ENCODE data around the gene ATG2A. TPM values are rescaled to one million over a fixed set of nuclear protein-coding genes. Genes with fewer than 3 reads are reported as not detected.

The ATG2A gene
- total and polyA plus RNA-seq, 2 donors from 2014 or later, result 16.8 to 26.9 TPM

GRCh38 chr11:64867748-64868462 is 49.1 kb downstream of the ATG2A start:
- intact Hi-C loops (cut with DNase I), result no loop called here
- peaks cover 0 to 55% (median 45%) of the 10 kb centered on the region in 3 donors for H3K4me1 ChIP-seq (ENCODE audit: control insufficient read depth in 2 of 3, insufficient read depth in 2 of 3, low read depth in 1 of 3, low read length in 3 of 3)
- H3K27me3 ChIP-seq (ENCODE audit: control insufficient read depth, insufficient read depth, low read length), result no peaks in the 10 kb centered on the region
- no peak overlapping the region for H3K27ac ChIP-seq (ENCODE audit: low read depth in 2 of 2, low read length in 2 of 2)
- no peak overlapping the region for H3K9ac ChIP-seq (ENCODE audit: low read length in 3 of 3)
- FAIRE-seq (no peak), DNase-seq (no peak)
- H3K9me3 ChIP-seq (ENCODE audit: control insufficient read depth in 2 of 3, insufficient read depth in 1 of 3, low read length in 3 of 3), result no peaks in the 10 kb centered on the region
- peaks cover 0 to 5% (median 2%) of the 10 kb centered on the region in 3 donors for H3K36me3 ChIP-seq (ENCODE audit: control insufficient read depth in 2 of 3, insufficient read depth in 3 of 3, low read length in 3 of 3)
- no peak for TF ChIP-seq CTCF (IDR thresholded peaks at IDR 0.05; ENCODE audit: borderline replicate concordance, extremely low read depth, insufficient read depth)
- no peak overlapping the region for H3K4me3 ChIP-seq (ENCODE audit: low read length in 3 of 3)

GRCh38 chr11:64866173-64866491 is 50.9 kb downstream of the ATG2A start:
- FAIRE-seq, result no peak
- Histone ChIP-seq H3K4me3 (ENCODE audit: low read length in 3 of 3) (no peak overlapping the region), H3K9ac (ENCODE audit: low read length in 3 of 3) (no peak overlapping the region), H3K9me3 (ENCODE audit: control insufficient read depth in 2 of 3, insufficient read depth in 1 of 3, low read length in 3 of 3) (no peaks in the 10 kb centered on the region), H3K27ac (ENCODE audit: low read depth in 2 of 2, low read length in 2 of 2) (peak overlapping the region in 1 of 2 donors; percentile 34), H3K27me3 (ENCODE audit: control insufficient read depth, insufficient read depth, low read length) (no peaks in the 10 kb centered on the region), H3K4me1 (ENCODE audit: control insufficient read depth in 2 of 3, insufficient read depth in 2 of 3, low read depth in 1 of 3, low read length in 3 of 3) (peaks cover 0 to 55% (median 33%) of the 10 kb centered on the region in 3 donors), H3K36me3 (ENCODE audit: control insufficient read depth in 2 of 3, insufficient read depth in 3 of 3, low read length in 3 of 3) (no peaks in the 10 kb centered on the region)
- intact Hi-C loops (cut with DNase I), result no loop called here
- no peak for DNase-seq
- TF ChIP-seq CTCF (IDR thresholded peaks at IDR 0.05; ENCODE audit: borderline replicate concordance, extremely low read depth, insufficient read depth), result no peak

- Histone ChIP-seq H3K4me3 (ENCODE audit: low read length in 3 of 3) (no peak overlapping the region), H3K27ac (ENCODE audit: low read depth in 2 of 2, low read length in 2 of 2) (peak overlapping the region; percentile 68 to 78), H3K9ac (ENCODE audit: low read length in 3 of 3) (peak overlapping the region in 1 of 3 donors; percentile 15), H3K4me1 (ENCODE audit: control insufficient read depth in 2 of 3, insufficient read depth in 2 of 3, low read depth in 1 of 3, low read length in 3 of 3) (peaks cover 0 to 50% (median 28%) of the 10 kb centered on the region in 3 donors), H3K9me3 (ENCODE audit: control insufficient read depth in 2 of 3, insufficient read depth in 1 of 3, low read length in 3 of 3) (no peaks in the 10 kb centered on the region), H3K27me3 (ENCODE audit: control insufficient read depth, insufficient read depth, low read length) (no peaks in the 10 kb centered on the region), H3K36me3 (ENCODE audit: control insufficient read depth in 2 of 3, insufficient read depth in 3 of 3, low read length in 3 of 3) (no peaks in the 10 kb centered on the region)
- TF ChIP-seq CTCF (IDR thresholded peaks at IDR 0.05; ENCODE audit: borderline replicate concordance, extremely low read depth, insufficient read depth), result no peak
- intact Hi-C loops (cut with DNase I), result no loop called here
- FAIRE-seq (no peak), DNase-seq (no peak)
Observed at GRCh38 chr11:64865286-64866172, 51.5 kb downstream of the ATG2A start.
